HG02885 (cell line): ENCODE measurements around the gene ALAS1.

Experiments
- ATAC-seq: cut with Tn5 transposase; IDR thresholded peaks from one replicate; pipeline ENCODE4 v1.9.1; 2021; ENCODE audit warnings: mild to moderate bottlenecking; ENCODE audit not compliant: unreplicated experiment, poor library complexity

The ALAS1 gene

DNA sequence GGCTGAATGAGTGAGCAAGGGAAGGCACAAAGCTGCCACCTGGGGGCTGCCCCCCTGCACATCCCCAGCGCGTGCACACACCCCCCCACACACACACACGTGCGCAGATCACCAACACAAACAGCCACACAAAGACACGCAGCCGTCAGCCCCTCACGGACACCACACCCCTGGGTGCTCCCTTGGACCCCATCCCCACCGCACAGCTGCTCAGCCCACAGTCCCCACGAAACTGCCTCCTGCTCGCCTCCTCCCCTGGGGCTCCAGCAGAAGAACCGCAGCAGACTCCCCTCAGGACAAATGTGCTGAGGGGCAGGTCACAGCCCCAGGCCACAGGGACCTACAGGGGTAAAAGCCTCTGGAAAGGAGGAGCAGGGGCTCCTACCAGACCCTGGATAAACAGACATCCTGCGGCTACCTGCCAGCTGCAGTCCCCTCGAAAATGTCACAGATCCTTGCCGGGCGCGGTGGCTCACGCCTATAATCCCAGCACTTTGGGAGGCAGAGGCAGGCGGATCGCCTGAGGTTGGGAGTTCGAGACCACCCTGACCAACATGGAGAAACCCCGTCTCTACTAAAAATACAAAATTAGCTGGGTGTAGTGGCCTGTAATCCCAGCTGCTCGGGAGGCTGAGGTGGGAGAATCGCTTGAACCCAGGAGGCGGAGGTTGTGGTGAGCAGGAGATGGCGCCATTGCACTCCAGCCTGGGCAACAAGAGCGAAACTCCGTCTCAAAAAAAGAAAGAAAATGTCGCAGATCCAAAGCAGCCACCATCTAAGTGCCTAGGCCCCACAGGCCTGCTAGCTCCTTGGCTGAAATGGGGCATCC lies 34.5 kb downstream of the ALAS1 start:
- ATAC-seq, result no peak

- ATAC-seq, result no peak
Measured at GRCh38 chr3:52233108-52233591, 35.2 kb downstream of the ALAS1 start.

DNA sequence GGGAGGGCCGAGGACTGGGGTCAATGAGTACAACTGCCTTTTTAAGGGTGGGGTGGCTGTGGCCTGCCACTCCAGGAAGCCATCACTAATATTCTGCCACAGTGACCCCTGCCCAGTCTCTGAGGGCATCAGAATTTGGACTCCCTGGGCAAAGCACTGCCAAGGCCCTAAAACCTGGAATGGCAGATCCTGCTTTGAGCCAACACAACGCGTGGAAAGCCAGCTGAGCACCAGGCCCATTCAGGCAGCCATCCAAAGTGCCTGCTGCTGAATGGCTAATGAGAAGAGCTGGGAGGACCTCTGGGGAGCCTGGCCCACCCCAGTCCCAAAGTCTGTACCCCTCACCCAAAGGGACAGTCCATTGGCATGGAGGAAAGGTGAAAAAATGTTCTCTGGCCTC lies 36.0 kb downstream of the ALAS1 start:
- no peak for ATAC-seq

DNA sequence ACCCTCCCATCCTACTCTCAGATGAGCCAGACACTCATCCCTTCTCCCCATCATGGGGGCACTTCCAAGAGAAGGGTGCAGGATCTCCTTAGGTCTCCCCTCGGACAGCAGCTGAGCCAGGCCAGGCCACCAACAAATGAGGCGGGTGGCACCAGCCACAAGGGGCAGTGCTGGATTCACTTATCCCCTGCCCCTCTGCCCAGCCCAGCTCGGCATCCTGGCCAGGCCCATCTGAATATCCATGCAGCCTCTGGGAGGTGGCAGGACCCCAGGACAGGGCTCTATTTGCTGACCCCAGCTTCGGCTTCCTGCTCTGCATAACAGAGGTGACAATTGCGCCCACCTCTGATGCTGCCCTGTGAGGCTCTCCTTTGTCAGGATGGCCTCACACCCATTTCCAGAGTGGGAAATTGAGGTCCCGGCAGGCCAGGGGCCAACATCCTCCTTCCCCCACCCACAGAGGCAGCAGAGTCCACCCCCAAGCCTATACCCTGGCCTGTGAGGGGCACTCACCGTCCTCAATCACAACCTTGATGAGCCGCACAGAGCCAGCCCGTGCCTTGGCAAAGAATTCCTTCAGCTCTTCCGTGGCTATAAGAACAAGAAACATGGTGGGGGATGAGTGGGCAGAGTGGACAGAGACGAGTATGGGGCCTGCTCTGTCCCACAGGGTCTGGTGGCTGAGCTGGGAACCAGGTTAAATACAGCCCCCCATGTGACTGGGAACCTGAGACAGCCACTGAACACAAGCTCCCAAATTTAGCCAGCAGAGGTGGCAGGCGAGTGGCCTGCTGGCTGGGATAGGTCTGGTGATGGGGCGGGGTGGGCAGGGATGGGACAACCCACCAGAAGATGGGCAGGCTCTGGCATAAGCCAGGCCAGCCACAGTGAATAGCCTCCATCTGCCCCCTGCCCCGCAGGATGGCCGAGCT lies 36.8 kb downstream of the ALAS1 start:
- no peak for ATAC-seq

DNA sequence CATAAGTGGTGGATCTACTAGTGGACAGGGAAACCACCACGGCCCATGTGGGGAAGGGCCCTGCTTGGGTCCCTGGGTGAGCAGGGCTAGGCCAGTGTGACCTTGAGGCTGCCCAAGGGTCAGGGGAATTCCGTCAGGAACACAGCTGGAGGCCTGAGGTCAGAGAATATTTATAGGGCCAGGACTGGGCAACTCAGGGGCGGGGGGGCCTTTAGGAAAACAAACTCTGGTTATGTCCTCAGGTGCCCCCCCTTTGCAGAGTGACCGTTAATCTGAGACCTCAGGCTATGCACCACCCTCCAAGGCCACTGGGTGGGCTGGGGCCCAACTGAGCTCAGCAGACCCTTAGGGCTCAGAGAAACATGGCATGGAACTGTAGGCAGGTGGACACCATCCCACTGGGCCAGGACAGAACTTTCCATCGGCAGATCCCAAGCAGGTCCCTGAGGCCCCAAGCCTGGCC lies 38.5 kb downstream of the ALAS1 start:
- ATAC-seq, result no peak

DNA sequence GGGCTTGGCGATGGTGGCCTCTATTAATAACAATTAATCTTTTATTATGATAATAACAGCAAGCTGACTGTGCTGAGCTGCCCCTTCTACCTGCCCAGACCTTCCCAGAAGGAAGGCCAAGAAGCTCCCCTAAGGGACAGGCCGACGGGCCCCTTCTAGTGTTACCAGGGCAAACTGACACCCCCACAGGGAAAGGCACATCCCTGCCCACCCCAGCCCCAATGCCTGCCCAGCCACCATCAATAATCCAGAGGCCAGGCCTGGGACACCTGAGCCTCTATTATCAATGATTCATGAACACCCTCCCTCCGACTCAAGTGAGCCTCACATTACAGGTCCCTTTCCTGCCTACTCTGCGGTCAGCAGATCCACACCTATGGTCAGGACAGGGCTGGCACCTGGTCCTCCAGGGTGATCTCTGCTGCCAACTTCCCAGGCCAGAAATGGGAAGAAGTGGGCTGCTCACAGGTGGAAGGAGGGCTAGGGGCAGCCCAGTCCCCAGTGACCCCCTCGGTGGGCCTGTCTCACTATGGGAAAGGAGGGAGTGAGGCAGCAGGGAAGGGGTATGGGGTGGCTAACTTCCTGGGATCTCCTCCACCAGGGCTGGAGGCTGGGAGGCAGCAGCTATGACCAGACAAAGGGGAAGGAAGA lies 39.2 kb downstream of the ALAS1 start:
- no peak for ATAC-seq

DNA sequence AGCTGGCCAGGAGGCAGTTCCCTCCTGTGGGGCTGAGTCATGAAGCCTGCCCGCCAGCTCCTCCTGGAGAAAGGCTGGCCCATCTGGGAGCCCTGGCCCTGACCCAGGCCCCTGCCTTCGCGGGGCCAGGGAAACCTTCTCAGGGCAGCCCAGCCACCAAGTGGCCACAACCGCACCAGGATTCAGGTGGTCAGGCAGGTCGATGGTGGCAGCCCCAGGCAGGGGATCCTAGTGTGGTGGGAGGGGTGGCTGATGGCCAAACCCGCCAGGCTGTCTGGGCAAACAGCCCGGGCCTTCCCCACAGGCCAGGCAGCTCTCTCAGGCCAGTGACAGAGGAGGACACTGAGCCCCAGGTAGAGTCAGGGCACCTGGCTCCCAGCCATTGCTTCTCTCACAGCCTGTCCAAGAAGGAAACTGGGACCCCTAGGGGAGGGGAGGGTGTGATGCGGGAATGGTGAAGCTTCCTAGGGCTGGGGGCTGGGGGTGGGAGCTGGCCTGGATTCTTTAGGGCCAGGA lies 39.8 kb downstream of the ALAS1 start:
- no peak for ATAC-seq

GRCh38 chr3:52238193-52238760 lies 40.3 kb downstream of the ALAS1 start:
- ATAC-seq, result no peak

GRCh38 chr3:52238761-52239701 lies 41.1 kb downstream of the ALAS1 start, which contains the start of gene TWF2:
Gene TWF2, minus strand, starts transcription at chr3:52239158. Its CDS starts 142 bp downstream, at chr3:52239016.
- ATAC-seq, result peak; percentile 84

DNA sequence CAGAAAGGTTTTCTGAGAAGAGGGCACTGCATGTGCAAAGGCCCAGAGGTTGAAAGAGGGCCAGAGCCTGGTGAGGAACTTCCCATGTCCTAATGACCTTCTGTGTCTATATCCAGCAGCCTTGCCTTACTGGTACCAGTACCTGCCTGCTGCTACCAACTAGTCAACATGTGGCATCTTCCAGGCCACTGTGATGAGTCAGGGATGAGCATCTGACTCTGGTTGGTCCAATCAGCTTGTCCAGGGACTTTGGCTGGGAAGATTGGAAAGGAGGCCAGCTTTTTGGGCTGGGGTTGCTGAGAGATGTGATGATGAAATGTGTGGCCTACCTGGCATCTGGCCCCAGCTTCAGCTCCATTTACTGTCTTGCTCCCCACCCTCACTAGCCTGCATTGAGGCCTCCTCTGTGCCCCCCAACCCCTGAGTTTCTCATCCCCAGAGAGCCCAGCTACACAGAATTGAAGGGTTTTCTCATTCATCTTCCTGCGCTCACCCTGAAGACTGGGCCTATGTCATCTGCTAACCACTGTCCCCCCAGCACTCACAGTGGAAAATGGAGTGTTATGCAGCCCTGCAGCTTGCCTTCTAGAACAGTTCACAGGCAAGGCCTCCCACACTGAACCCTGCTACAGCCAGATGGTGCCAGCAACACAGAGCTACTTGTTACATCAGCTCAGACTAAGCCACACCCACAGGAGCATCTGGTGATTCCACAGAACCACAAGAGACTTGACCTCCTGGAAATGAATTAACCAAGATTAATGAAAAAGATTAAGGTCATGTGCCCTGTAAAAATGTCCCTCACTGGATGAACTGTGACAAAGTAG lies 42.3 kb downstream of the ALAS1 start:
- ATAC-seq, result no peak

GRCh38 chr3:52240886-52241370 lies 43.0 kb downstream of the ALAS1 start:
- no peak for ATAC-seq

- no peak for ATAC-seq
Measured at GRCh38 chr3:52242039-52242438, 44.1 kb downstream of the ALAS1 start.

GRCh38 chr3:52243791-52244628 lies 46.0 kb downstream of the ALAS1 start:
- peak; percentile 42 for ATAC-seq

- peak; percentile 48 for ATAC-seq
Measured at GRCh38 chr3:52245322-52246263, 47.6 kb downstream of the ALAS1 start, which contains the start of gene PPM1M. Gene PPM1M, plus strand, starts transcription at chr3:52245759. Its CDS starts 66 bp downstream, at chr3:52245825.

- ATAC-seq, result no peak
Measured at GRCh38 chr3:52246264-52246620, 48.3 kb downstream of the ALAS1 start.
